Measurements from ENCODE around the gene ERGIC1. TPM values are rescaled to one million over a fixed set of nuclear protein-coding genes. Genes with fewer than 3 reads are reported as not detected.

Gene ERGIC1
- total RNA-seq, 1 experiment from 2014 or later, result 89.8 TPM

- TF ChIP-seq CBFB (CRISPR knock-in tag; IDR thresholded peaks at IDR 0.05; ENCODE audit: low read depth), result no peak
- TF ChIP-seq ZNF671 (CRISPR knock-in tag; IDR thresholded peaks at IDR 0.05), result no peak
- TF ChIP-seq GTF2I (CRISPR knock-in tag; conservative IDR thresholded peaks at IDR 0.05), result no peak
- TF ChIP-seq TP53 (CRISPR knock-in tag; IDR thresholded peaks at IDR 0.05), result no peak
- no peak for TF ChIP-seq IRF2 (CRISPR knock-in tag; IDR thresholded peaks at IDR 0.05; ENCODE audit: borderline replicate concordance, low read depth)
- TF ChIP-seq ZNF138 (CRISPR knock-in tag; conservative IDR thresholded peaks at IDR 0.05), result no peak
- TF ChIP-seq GABPB1 (CRISPR knock-in tag; IDR thresholded peaks at IDR 0.05), result no peak
- no peak for TF ChIP-seq FOXP4 (CRISPR knock-in tag; IDR thresholded peaks at IDR 0.05)
- TF ChIP-seq FOXJ3 (CRISPR knock-in tag; IDR thresholded peaks at IDR 0.05; ENCODE audit: borderline replicate concordance), result no peak
Observed at GRCh38 chr5:172871536-172871935, 37.5 kb downstream of the ERGIC1 start (continued).

GRCh38 chr5:172871982-172872381 is 37.9 kb downstream of the ERGIC1 start:
- no peak for ATAC-seq
- no peak for TF ChIP-seq MLX (CRISPR knock-in tag; IDR thresholded peaks at IDR 0.05)
- TF ChIP-seq TEAD1 (CRISPR knock-in tag; IDR thresholded peaks at IDR 0.05), result no peak
- TF ChIP-seq ATF2 (CRISPR knock-in tag; IDR thresholded peaks at IDR 0.05; ENCODE audit: borderline replicate concordance, low read depth), result no peak
- no peak for TF ChIP-seq MAX (CRISPR knock-in tag; IDR thresholded peaks at IDR 0.05)
- no peak for TF ChIP-seq ZNF138 (CRISPR knock-in tag; conservative IDR thresholded peaks at IDR 0.05)
- TF ChIP-seq ZNF317 (CRISPR knock-in tag; IDR thresholded peaks at IDR 0.05; ENCODE audit: borderline replicate concordance, low read depth), result no peak
- no peak for TF ChIP-seq USF1 (CRISPR knock-in tag; IDR thresholded peaks at IDR 0.05)
- no peak for TF ChIP-seq ZSCAN18 (CRISPR knock-in tag; IDR thresholded peaks at IDR 0.05)
- H3K9me3 Mint-ChIP-seq, result no peaks in the 10 kb centered on the region
- ChIA-PET POLR2A (interaction anchor here (0.6 kb wide), 1 partner anchor 355 kb away, joined by 3 read pairs; no protein-coding TSS in a partner anchor), CTCF (interaction anchor here (1.2 to 3.4 kb wide), 4 partner anchors 10 to 157 kb away, joined by 3 to 11 read pairs (median 6); no protein-coding TSS in a partner anchor)
- H3K27ac Mint-ChIP-seq, result 0 out of 2 replicates have a peak overlapping the region, but pooled peaks have one; percentile 33
- H3K4me3 Mint-ChIP-seq, result no peak overlapping the region
- H3K4me1 Mint-ChIP-seq, result peaks cover 42% of the 10 kb centered on the region
- H3K36me3 Mint-ChIP-seq, result no peaks in the 10 kb centered on the region
- H3K27me3 Mint-ChIP-seq (ENCODE audit: low read depth), result no peaks in the 10 kb centered on the region
- no peak for DNase-seq (ENCODE audit: low spot score)

GRCh38 chr5:172872997-172873491 is 39.0 kb downstream of the ERGIC1 start:
- no peaks in the 10 kb centered on the region for H3K36me3 Mint-ChIP-seq
- H3K4me1 Mint-ChIP-seq, result peaks cover 31% of the 10 kb centered on the region
- ChIA-PET POLR2A (interaction anchor here (0.9 kb wide), 1 partner anchor 101 kb away, joined by 3 read pairs; no protein-coding TSS in a partner anchor), CTCF (interaction anchor here (1.0 to 3.4 kb wide), 5 partner anchors 30 to 166 kb away, joined by 3 to 11 read pairs (median 4); no protein-coding TSS in a partner anchor)
- no peaks in the 10 kb centered on the region for H3K9me3 Mint-ChIP-seq
- no peak for TF ChIP-seq SMAD3 (CRISPR knock-in tag; IDR thresholded peaks at IDR 0.05; ENCODE audit: borderline replicate concordance)
- TF ChIP-seq ARID4B (CRISPR knock-in tag; IDR thresholded peaks at IDR 0.05; ENCODE audit: borderline replicate concordance), result no peak
- no peak overlapping the region for H3K4me3 Mint-ChIP-seq
- no peaks in the 10 kb centered on the region for H3K27me3 Mint-ChIP-seq (ENCODE audit: low read depth)
- H3K27ac Mint-ChIP-seq, result peak overlapping the region; percentile 48; the same call in 1 of the 2 replicates
- DNase-seq (ENCODE audit: low spot score) (no peak), ATAC-seq (peak; percentile 16)
